Activated naive CD4-positive, alpha-beta T cell treated with anti-CD3 and anti-CD28 coated beads for 36 hours (primary cell): ENCODE results near the gene SERINC4. TPM values are rescaled to one million over a fixed set of nuclear protein-coding genes. Genes with fewer than 3 reads are reported as not detected.
"Not testable (repeated sequence)": the region's sequence is repeated elsewhere in the genome, so short reads cannot be mapped to it uniquely, and the experiment has no call there.

Experiments
- CTCF ChIA-PET: fragments of 350-600 bp; sonication (Branson Sonifier 250); formaldehyde crosslinking; loops from one replicate; lab custom pipeline; 2021; ENCODE audit warnings: antibody characterized with exemption; lab: Charles Lee
- DNase-seq: peaks from one replicate; pipeline ENCODE4 v3.0.0-alpha.2; 2020
- H3K27ac Mint-ChIP-seq: one replicate; pipeline ENCODE4 v1.8.0; 2021; ENCODE audit warnings: mild to moderate bottlenecking, mixed read lengths
- H3K27me3 Mint-ChIP-seq: one replicate; pipeline ENCODE4 v1.8.0; 2021; ENCODE audit warnings: low read depth, mixed read lengths
- H3K36me3 Mint-ChIP-seq: one replicate; pipeline ENCODE4 v1.8.0; 2021; ENCODE audit warnings: low read depth, mixed read lengths
- H3K4me1 Mint-ChIP-seq: one replicate; pipeline ENCODE4 v1.8.0; 2021; ENCODE audit warnings: low read depth, mixed read lengths
- H3K4me3 Mint-ChIP-seq: one replicate; pipeline ENCODE4 v1.8.0; 2021; ENCODE audit warnings: mild to moderate bottlenecking, moderate library complexity, mixed read lengths
- H3K9me3 Mint-ChIP-seq: one replicate; pipeline ENCODE4 v1.8.0; 2021; ENCODE audit warnings: mixed read lengths
- intact Hi-C: fragments of 100-400 bp; cut with micrococcal nuclease; formaldehyde crosslinking; loops from one replicate; pipeline ENCODE4 v1.15.1; 2023
- total RNA-seq, 2 experiments: library from RNA; stranded (reverse); gene quantifications; one replicate each; pipeline ENCODE4 v1.2.3, GENCODE V29; 2021

SERINC4 gene
- under 1 TPM; 0.14 to 0.15 TPM for total RNA-seq

GRCh38 chr15:43799945-43800285 lies at the start of gene SERINC4:
SERINC4 (minus strand) TSS chr15:43800220; CDS start chr15:43799986, 234 bp downstream.
- H3K4me1 Mint-ChIP-seq = peaks cover 49% of the 10 kb centered on the region
- H3K4me3 Mint-ChIP-seq = peak within 1 kb of the TSS; percentile 97
- CTCF ChIA-PET = interaction anchor here (0.9 to 1.4 kb wide), 2 partner anchors 23 to 27 kb away, joined by 4 read pairs; partner anchors contain the start of genes ELL3 and WDR76
- intact Hi-C loops = loop anchor here (1.0 to 2.0 kb wide), 4 partner anchors 8 to 51 kb away; partner anchors contain the start of genes MFAP1 and SERF2
- H3K36me3 Mint-ChIP-seq = peaks cover 76% of the 10 kb centered on the region
- H3K27ac Mint-ChIP-seq = peak within 1 kb of the TSS; percentile 95
- DNase-seq = no peak
- H3K9me3 Mint-ChIP-seq = no peaks in the 10 kb centered on the region
- H3K27me3 Mint-ChIP-seq = no peaks in the 10 kb centered on the region

- Mint-ChIP-seq H3K27ac (no peak overlapping the region), H3K9me3 (no peaks in the 10 kb centered on the region), H3K27me3 (no peaks in the 10 kb centered on the region), H3K4me1 (no peaks in the 10 kb centered on the region), H3K36me3 (peaks cover 40% of the 10 kb centered on the region), H3K4me3 (no peak overlapping the region)
- no peak for DNase-seq
- intact Hi-C loops = no loop called here
- CTCF ChIA-PET = interaction anchor here (0.6 kb wide), 1 partner anchor 64 kb away, joined by 3 read pairs; no protein-coding TSS in a partner anchor
These were observed 45.4 kb upstream of the SERINC4 start for GRCh38 chr15:43845421-43845820.

- not testable (repeated sequence) for H3K27ac Mint-ChIP-seq
These were observed 32.5 kb upstream of the SERINC4 start for GRCh38 chr15:43832485-43832884.

GRCh38 chr15:43831519-43832052 lies 31.6 kb upstream of the SERINC4 start:
- Mint-ChIP-seq H3K36me3 (peaks cover 52% of the 10 kb centered on the region), H3K4me1 (peaks cover 31% of the 10 kb centered on the region)
- DNase-seq, intact Hi-C loops, H3K27ac Mint-ChIP-seq, H3K4me3 Mint-ChIP-seq, H3K27me3 Mint-ChIP-seq, H3K9me3 Mint-ChIP-seq: not testable (repeated sequence)
- CTCF ChIA-PET = interaction anchor here (0.6 kb wide), 2 partner anchors 15 to 430 kb away, joined by 3 read pairs; no protein-coding TSS in a partner anchor

More at GRCh38 chr15:43832485-43832884, 32.5 kb upstream of the SERINC4 start:
- CTCF ChIA-PET = interaction anchor here (0.6 kb wide), 1 partner anchor 714 kb away, joined by 3 read pairs; no protein-coding TSS in a partner anchor
- intact Hi-C loops, H3K27me3 Mint-ChIP-seq, H3K9me3 Mint-ChIP-seq, DNase-seq, H3K4me3 Mint-ChIP-seq: not testable (repeated sequence)
- Mint-ChIP-seq H3K36me3 (peaks cover 56% of the 10 kb centered on the region), H3K4me1 (peaks cover 33% of the 10 kb centered on the region)

DNA sequence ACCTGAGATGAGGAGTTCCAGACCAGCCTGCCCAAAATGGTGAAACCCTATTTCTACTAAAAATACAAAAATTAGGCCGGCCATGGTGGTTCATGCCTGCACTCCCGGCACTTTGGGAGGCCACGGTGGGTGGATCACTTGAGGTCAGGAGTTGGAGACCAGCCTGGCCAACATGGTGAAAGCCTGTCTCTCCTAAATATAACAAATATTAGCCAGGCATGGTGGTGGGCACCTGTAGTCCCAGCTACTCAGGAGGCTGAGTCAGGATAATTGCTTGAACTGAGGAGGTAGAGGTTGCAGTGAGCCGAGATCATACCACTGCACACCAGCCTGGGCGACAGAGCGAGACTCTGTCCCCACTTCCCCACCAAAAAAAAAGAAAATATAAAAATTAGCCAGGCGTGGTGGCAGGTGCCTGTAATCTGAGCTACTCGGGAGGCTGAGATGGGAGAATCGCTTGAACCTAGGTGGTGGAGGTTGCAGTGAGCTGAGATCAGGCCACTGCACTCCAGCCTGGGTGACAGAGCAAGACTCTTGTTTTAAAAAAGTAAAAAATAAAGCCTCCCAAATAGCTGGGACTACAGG lies 30.8 kb upstream of the SERINC4 start:
- CTCF ChIA-PET = interaction anchor here (0.6 kb wide), 3 partner anchors 11 to 430 kb away, joined by 3 read pairs; no protein-coding TSS in a partner anchor
- H3K27me3 Mint-ChIP-seq, H3K9me3 Mint-ChIP-seq, H3K27ac Mint-ChIP-seq, DNase-seq, intact Hi-C loops, H3K4me3 Mint-ChIP-seq: not testable (repeated sequence)
- Mint-ChIP-seq H3K4me1 (peaks cover 37% of the 10 kb centered on the region), H3K36me3 (peaks cover 47% of the 10 kb centered on the region)

GRCh38 chr15:43829951-43830540 lies 30.0 kb upstream of the SERINC4 start:
- Mint-ChIP-seq H3K27ac (peak overlapping the region; percentile 13), H3K36me3 (peaks cover 43% of the 10 kb centered on the region), H3K4me1 (peaks cover 38% of the 10 kb centered on the region), H3K4me3 (peak overlapping the region; percentile 29)
- not testable (repeated sequence) for H3K9me3 Mint-ChIP-seq, H3K27me3 Mint-ChIP-seq, DNase-seq
- CTCF ChIA-PET = interaction anchor here (0.6 kb wide), 1 partner anchor 11 kb away, joined by 3 read pairs; no protein-coding TSS in a partner anchor
- intact Hi-C loops = loop anchor here (5.0 to 10.0 kb wide), 4 partner anchors 365 to 1575 kb away; partner anchors contain the start of genes B2M, FRMD5 and PATL2

GRCh38 chr15:43828061-43828657 lies 28.1 kb upstream of the SERINC4 start:
- H3K4me1 Mint-ChIP-seq = peaks cover 46% of the 10 kb centered on the region
- peaks cover 2% of the 10 kb centered on the region for H3K9me3 Mint-ChIP-seq
- DNase-seq = peak; percentile 64
- peak overlapping the region; percentile 98 for H3K27ac Mint-ChIP-seq
- peak overlapping the region; percentile 95 for H3K4me3 Mint-ChIP-seq
- H3K27me3 Mint-ChIP-seq = no peaks in the 10 kb centered on the region
- H3K36me3 Mint-ChIP-seq = peaks cover 42% of the 10 kb centered on the region
- intact Hi-C loops = loop anchor here (1.0 to 10.0 kb wide), 5 partner anchors 78 to 1577 kb away; partner anchors contain the start of genes B2M, FRMD5 and PATL2
- CTCF ChIA-PET = interaction anchor here (0.6 to 2.1 kb wide), 4 partner anchors 16 to 305 kb away, joined by 3 to 6 read pairs (median 4); partner anchors contain the start of gene ELL3

DNA sequence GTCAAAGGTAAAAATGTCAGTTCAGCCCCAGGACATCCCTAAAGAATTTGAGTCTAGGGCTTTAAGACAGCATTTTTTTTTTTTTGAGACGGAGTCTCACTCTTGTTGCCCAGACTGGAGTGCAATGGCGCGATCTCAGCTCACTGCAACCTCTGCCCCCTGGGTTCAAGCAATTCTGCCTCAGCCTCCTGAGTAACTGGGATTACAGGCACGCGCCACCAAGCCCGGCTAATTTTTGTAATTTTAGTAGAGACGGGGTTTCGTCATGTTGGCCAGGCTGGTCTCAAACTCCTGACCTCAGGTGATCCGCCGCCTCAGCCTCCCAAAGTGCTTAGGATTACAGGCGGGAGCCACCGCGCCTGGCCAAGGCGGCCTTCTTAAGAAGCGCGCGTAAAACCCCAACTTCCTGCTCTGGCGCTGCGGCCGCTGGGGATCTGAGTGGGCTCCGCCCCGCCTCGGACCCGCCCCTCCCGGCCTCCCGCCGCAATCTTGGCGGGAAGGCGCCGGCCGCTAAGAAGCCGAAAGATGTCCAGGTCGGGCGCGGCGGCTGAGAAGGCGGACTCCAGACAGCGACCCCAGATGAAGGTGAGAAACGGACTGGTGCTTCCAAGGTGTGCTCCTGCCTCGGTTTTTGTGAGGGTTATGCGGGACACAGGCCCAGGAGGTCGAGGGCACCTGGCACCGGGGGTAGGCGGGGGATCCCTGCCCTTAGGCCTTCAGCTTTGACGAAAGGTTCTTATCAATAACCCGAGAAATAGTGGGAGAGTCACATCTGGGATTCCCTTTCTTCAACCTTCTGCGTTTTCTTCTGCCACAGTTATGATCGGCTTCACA lies 26.7 kb upstream of the SERINC4 start, which contains the start of gene WDR76:
TSS of gene WDR76 (plus strand) at position 495 of the 834 bp plus-strand sequence. CDS start at position 526, 31 bp downstream.
- peak within 1 kb of the TSS; percentile 95 for H3K4me3 Mint-ChIP-seq
- DNase-seq = peak; percentile 89
- CTCF ChIA-PET = interaction anchor here (1.0 to 2.1 kb wide), 5 partner anchors 17 to 77 kb away, joined by 3 to 6 read pairs (median 4); partner anchors contain the start of gene ELL3
- H3K4me1 Mint-ChIP-seq = peaks cover 52% of the 10 kb centered on the region
- H3K36me3 Mint-ChIP-seq = peaks cover 34% of the 10 kb centered on the region
- intact Hi-C loops = loop anchor here (1.0 to 10.0 kb wide), 6 partner anchors 49 to 1578 kb away; partner anchors contain the start of genes B2M, EIF3J, FRMD5 and PATL2
- no peaks in the 10 kb centered on the region for H3K27me3 Mint-ChIP-seq
- H3K27ac Mint-ChIP-seq = peak within 1 kb of the TSS; percentile 98
- peaks cover 2% of the 10 kb centered on the region for H3K9me3 Mint-ChIP-seq

DNA sequence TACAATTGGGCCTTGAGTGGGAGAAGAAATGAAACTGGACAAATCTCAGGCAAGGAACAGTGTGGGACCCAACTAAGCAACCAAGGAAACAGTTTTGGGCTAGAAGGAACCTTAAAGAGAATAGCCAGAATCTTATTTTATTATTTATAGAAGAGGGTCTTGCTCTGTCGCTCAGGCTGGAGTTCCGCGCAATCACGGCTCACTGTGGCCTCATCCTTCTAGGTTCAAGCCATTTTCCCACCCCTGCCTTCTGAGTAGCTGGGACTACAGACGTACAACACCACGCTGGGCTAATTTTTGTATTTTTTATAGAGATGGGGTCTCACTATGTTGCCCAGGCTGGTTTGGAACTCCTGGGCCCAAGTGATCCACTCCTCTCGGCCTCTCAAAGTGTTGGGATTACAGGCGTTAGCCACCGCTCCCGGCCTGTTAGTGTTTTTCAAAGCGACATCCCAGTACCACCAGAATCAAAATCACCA lies 26.0 kb upstream of the SERINC4 start:
- intact Hi-C loops = loop anchor here (1.0 to 10.0 kb wide), 6 partner anchors 49 to 1579 kb away; partner anchors contain the start of genes B2M, EIF3J, FRMD5 and PATL2
- peaks cover 37% of the 10 kb centered on the region for H3K36me3 Mint-ChIP-seq
- H3K4me1 Mint-ChIP-seq = peaks cover 55% of the 10 kb centered on the region
- CTCF ChIA-PET = interaction anchor here (1.0 kb wide), 1 partner anchor 76 kb away, joined by 3 read pairs; no protein-coding TSS in a partner anchor
- no peaks in the 10 kb centered on the region for H3K27me3 Mint-ChIP-seq
- H3K4me3 Mint-ChIP-seq = peak overlapping the region; percentile 95
- H3K9me3 Mint-ChIP-seq = peaks cover 2% of the 10 kb centered on the region
- no peak for DNase-seq
- H3K27ac Mint-ChIP-seq = peak overlapping the region; percentile 98

GRCh38 chr15:43825305-43825704 lies 25.3 kb upstream of the SERINC4 start:
- H3K36me3 Mint-ChIP-seq = peaks cover 36% of the 10 kb centered on the region
- H3K9me3 Mint-ChIP-seq = not testable (repeated sequence)

More at GRCh38 chr15:43825305-43825704, 25.3 kb upstream of the SERINC4 start:
- H3K4me1 Mint-ChIP-seq = peaks cover 56% of the 10 kb centered on the region
- intact Hi-C loops = loop anchor here (5.0 to 10.0 kb wide), 4 partner anchors 369 to 1579 kb away; partner anchors contain the start of genes B2M, FRMD5 and PATL2
- peak overlapping the region; percentile 98 for H3K27ac Mint-ChIP-seq
- H3K27me3 Mint-ChIP-seq, DNase-seq: not testable (repeated sequence)
- H3K4me3 Mint-ChIP-seq = peak overlapping the region; percentile 98
- CTCF ChIA-PET = interaction anchor here (0.6 to 1.2 kb wide), 3 partner anchors 37 to 887 kb away, joined by 3 read pairs; no protein-coding TSS in a partner anchor
